ENCODE data around the gene RAD9A. TPM values are rescaled to one million over a fixed set of nuclear protein-coding genes. Genes with fewer than 3 reads are reported as not detected.

RAD9A gene
- total RNA-seq, 1 donor from 2014 or later, result 9.4 TPM

- Histone ChIP-seq H2AFZ (ENCODE audit: low read depth, low read length) (no peak overlapping the region), H3K27ac (ENCODE audit: low read depth, low read length) (no peak overlapping the region), H3K4me3 (ENCODE audit: insufficient read depth, low read depth, low read length) (no peak overlapping the region), H3K9ac (ENCODE audit: low read length) (no peak overlapping the region), H3K4me2 (ENCODE audit: low read length) (no peak overlapping the region), H3K9me3 (ENCODE audit: insufficient read depth, low read depth, low read length) (no peaks in the 10 kb centered on the region), H3K4me1 (ENCODE audit: insufficient read depth, low read length) (peaks cover 22% of the 10 kb centered on the region), H3K27me3 (ENCODE audit: insufficient read depth, low read length) (no peaks in the 10 kb centered on the region), H3K36me3 (ENCODE audit: insufficient read depth, low read length) (peaks cover 2% of the 10 kb centered on the region), H4K20me1 (ENCODE audit: insufficient read depth, low read length) (peaks cover 20% of the 10 kb centered on the region), H3K79me2 (ENCODE audit: insufficient read depth, low read length) (peaks cover 15% of the 10 kb centered on the region)
- DNase-seq (ENCODE audit: low read depth) (no peak), FAIRE-seq (no peak)
- no peak overlapping the region for H3K4me3 Mint-ChIP-seq (ENCODE audit: unreplicated experiment)
- no peaks in the 10 kb centered on the region for H3K9me3 Mint-ChIP-seq (ENCODE audit: unreplicated experiment)
- H3K27ac Mint-ChIP-seq (ENCODE audit: unreplicated experiment), result no peak overlapping the region
- H3K36me3 Mint-ChIP-seq (ENCODE audit: low read depth, unreplicated experiment), result peaks cover 1% of the 10 kb centered on the region
- no peaks in the 10 kb centered on the region for H3K27me3 Mint-ChIP-seq (ENCODE audit: low read depth, unreplicated experiment)
- peaks cover 11% of the 10 kb centered on the region for H3K4me1 Mint-ChIP-seq (ENCODE audit: low read depth, unreplicated experiment)
- TF ChIP-seq CTCF (IDR thresholded peaks at IDR 0.05; ENCODE audit: insufficient read depth, low read depth, low read length), result no peak
- no peak for TF ChIP-seq EZH2 (IDR thresholded peaks at IDR 0.05; ENCODE audit: insufficient read depth, low read length)
Measured at GRCh38 chr11:67438158-67438902, 46.5 kb downstream of the RAD9A start.

GRCh38 chr11:67439321-67440228 is 47.8 kb downstream of the RAD9A start:
- peaks cover 11% of the 10 kb centered on the region for H3K4me1 Mint-ChIP-seq (ENCODE audit: low read depth, unreplicated experiment)
- Histone ChIP-seq H3K27me3 (ENCODE audit: insufficient read depth, low read length) (no peaks in the 10 kb centered on the region), H3K36me3 (ENCODE audit: insufficient read depth, low read length) (no peaks in the 10 kb centered on the region), H2AFZ (ENCODE audit: low read depth, low read length) (no peak overlapping the region), H3K4me1 (ENCODE audit: insufficient read depth, low read length) (peaks cover 25% of the 10 kb centered on the region), H3K9ac (ENCODE audit: low read length) (no peak overlapping the region), H3K4me3 (ENCODE audit: insufficient read depth, low read depth, low read length) (no peak overlapping the region), H3K9me3 (ENCODE audit: insufficient read depth, low read depth, low read length) (no peaks in the 10 kb centered on the region), H4K20me1 (ENCODE audit: insufficient read depth, low read length) (peaks cover 20% of the 10 kb centered on the region), H3K4me2 (ENCODE audit: low read length) (no peak overlapping the region), H3K27ac (ENCODE audit: low read depth, low read length) (no peak overlapping the region), H3K79me2 (ENCODE audit: insufficient read depth, low read length) (peaks cover 15% of the 10 kb centered on the region)
- no peak for DNase-seq (ENCODE audit: low read depth)
- no peak overlapping the region for H3K4me3 Mint-ChIP-seq (ENCODE audit: unreplicated experiment)
- no peak for FAIRE-seq
- H3K36me3 Mint-ChIP-seq (ENCODE audit: low read depth, unreplicated experiment), result peaks cover 1% of the 10 kb centered on the region
- H3K27ac Mint-ChIP-seq (ENCODE audit: unreplicated experiment), result peak overlapping the region; percentile 87
- TF ChIP-seq CTCF (IDR thresholded peaks at IDR 0.05; ENCODE audit: insufficient read depth, low read depth, low read length), result no peak
- no peak for TF ChIP-seq EZH2 (IDR thresholded peaks at IDR 0.05; ENCODE audit: insufficient read depth, low read length)
- H3K9me3 Mint-ChIP-seq (ENCODE audit: unreplicated experiment), result no peaks in the 10 kb centered on the region
- H3K27me3 Mint-ChIP-seq (ENCODE audit: low read depth, unreplicated experiment), result no peaks in the 10 kb centered on the region

Measured in astrocyte (in vitro differentiated cells and primary cell).